GM12872 (cell line): ENCODE results near the gene SLC2A8.

Experiments
- CTCF ChIP-seq: IDR thresholded peaks from 3 replicates; pipeline ENCODE4 v1.5.1; 2011; ENCODE audit warnings: low read depth, mild to moderate bottlenecking, low read length, moderate library complexity; ENCODE audit not compliant: insufficient read depth

Gene SLC2A8

GRCh38 chr9:127384016-127384730 lies 12.8 kb upstream of the SLC2A8 start:
- no peak for TF ChIP-seq CTCF

GRCh38 chr9:127384901-127385300 lies 12.1 kb upstream of the SLC2A8 start:
- no peak for TF ChIP-seq CTCF

- TF ChIP-seq CTCF: no peak
These were observed 10.7 kb upstream of the SLC2A8 start for GRCh38 chr9:127386249-127386648.

GRCh38 chr9:127386981-127387380 lies 10.0 kb upstream of the SLC2A8 start:
- no peak for TF ChIP-seq CTCF

GRCh38 chr9:127388037-127388855 lies 8.7 kb upstream of the SLC2A8 start:
- no peak for TF ChIP-seq CTCF

GRCh38 chr9:127388856-127389238 lies 8.1 kb upstream of the SLC2A8 start:
- no peak for TF ChIP-seq CTCF

GRCh38 chr9:127389381-127390247 lies 7.4 kb upstream of the SLC2A8 start:
- no peak for TF ChIP-seq CTCF
